Measurements from ENCODE around the gene ANO1. TPM values are rescaled to one million over a fixed set of nuclear protein-coding genes. Genes with fewer than 3 reads are reported as not detected.

The ANO1 gene
- polyA plus RNA-seq, 1 of the 3 experiments (the other 2 are of a cell fraction): not detected

- H2AFZ ChIP-seq (ENCODE audit: low read depth): no peak overlapping the region
- 72% methylated on average over 6 of the region's 8 CpGs for WGBS (ENCODE audit: low lambda C conversion rate)
- TF ChIP-seq SMC3 (IDR thresholded peaks at IDR 0.05; ENCODE audit: low read depth, low read length) (no peak), ZBTB33 (IDR thresholded peaks at IDR 0.05; ENCODE audit: borderline replicate concordance, low read depth) (no peak), EZH2phosphoT487 (IDR thresholded peaks at IDR 0.05; ENCODE audit: borderline replicate concordance, low read depth) (no peak), YY1 (IDR thresholded peaks at IDR 0.05; ENCODE audit: low read depth) (no peak), GATA2 (CRISPR knock-in tag; IDR thresholded peaks at IDR 0.05) (no peak), IRF3 (IDR thresholded peaks at IDR 0.05; ENCODE audit: low read depth, low read length) (no peak), TAF1 (IDR thresholded peaks at IDR 0.05; ENCODE audit: borderline replicate concordance, low read depth, low read length) (no peak), MXI1 (IDR thresholded peaks at IDR 0.05; ENCODE audit: low read depth, low read length) (no peak)
- ChIA-PET CTCF (interaction anchor here (1.0 to 1.1 kb wide), 2 partner anchors 26 to 121 kb away, joined by 3 to 4 read pairs; no protein-coding TSS in a partner anchor), POLR2A (no interaction called here)
- H3K4me1 ChIP-seq (ENCODE audit: control insufficient read depth in 1 of 2, insufficient read depth in 2 of 2, low read depth in 1 of 2, low read length in 1 of 2): no peaks in the 10 kb centered on the region; a peak in 1 of 4 replicates
- H3K9me3 ChIP-seq: no peaks in the 10 kb centered on the region
- no peaks in the 10 kb centered on the region for H3K79me2 ChIP-seq (ENCODE audit: insufficient read depth)
- H3K4me2 ChIP-seq: no peak overlapping the region
- no peak overlapping the region for H3K4me3 ChIP-seq (ENCODE audit: low read depth in 2 of 2, low read length in 1 of 2)
- DNase-seq: no peak
- H3K27me3 ChIP-seq (ENCODE audit: insufficient read depth): peaks cover 8% of the 10 kb centered on the region; the same call in 1 of the 2 replicates
- no peak overlapping the region for H3K27ac ChIP-seq (ENCODE audit: low read depth in 2 of 2, low read length in 1 of 2)
- no peaks in the 10 kb centered on the region for H4K20me1 ChIP-seq (ENCODE audit: insufficient read depth)
- no peak overlapping the region for H3K9ac ChIP-seq
- no peaks in the 10 kb centered on the region for H3K9me2 ChIP-seq
- no peaks in the 10 kb centered on the region for H3F3A ChIP-seq (replicated peaks; ENCODE audit: insufficient read depth)
- H3K36me3 ChIP-seq (replicated peaks in 1 of 2; ENCODE audit: control insufficient read depth in 1 of 2, insufficient read depth in 2 of 2, low read length in 1 of 2): no peaks in the 10 kb centered on the region
Observed at GRCh38 chr11:70074746-70075145, 3.4 kb upstream of the ANO1 start.

GRCh38 chr11:70075836-70076235 lies 2.3 kb upstream of the ANO1 start:
- H3K4me1 ChIP-seq (ENCODE audit: control insufficient read depth in 1 of 2, insufficient read depth in 2 of 2, low read depth in 1 of 2, low read length in 1 of 2): no peaks in the 10 kb centered on the region; a peak in 1 of 4 replicates
- H4K20me1 ChIP-seq (ENCODE audit: insufficient read depth): no peaks in the 10 kb centered on the region
- no peaks in the 10 kb centered on the region for H3K9me3 ChIP-seq
- TF ChIP-seq NFIC (IDR thresholded peaks at IDR 0.05; ENCODE audit: borderline replicate concordance) (no peak), ZBTB33 (IDR thresholded peaks at IDR 0.05; ENCODE audit: borderline replicate concordance, low read depth) (no peak), FOSL2 (IDR thresholded peaks at IDR 0.05; ENCODE audit: borderline replicate concordance, low read depth) (no peak), EP300 (IDR thresholded peaks at IDR 0.05; ENCODE audit: borderline replicate concordance in 1 of 2, low read depth in 1 of 2, low read length in 1 of 2) (no peak), GATA2 (CRISPR knock-in tag; IDR thresholded peaks at IDR 0.05) (no peak), SMC3 (IDR thresholded peaks at IDR 0.05; ENCODE audit: low read depth, low read length) (no peak), NRF1 (IDR thresholded peaks at IDR 0.05; ENCODE audit: low read depth, low read length) (no peak), JUND (IDR thresholded peaks at IDR 0.05) (no peak), YY1 (IDR thresholded peaks at IDR 0.05; ENCODE audit: low read depth) (no peak), RXRA (IDR thresholded peaks at IDR 0.05; ENCODE audit: borderline replicate concordance, low read depth) (no peak), IRF3 (IDR thresholded peaks at IDR 0.05; ENCODE audit: low read depth, low read length) (no peak), PBX3 (IDR thresholded peaks at IDR 0.05) (no peak), MXI1 (IDR thresholded peaks at IDR 0.05; ENCODE audit: low read depth, low read length) (no peak), POLR2AphosphoS5 (IDR thresholded peaks at IDR 0.05; ENCODE audit: low read depth, low read length) (no peak), USF2 (IDR thresholded peaks at IDR 0.05; ENCODE audit: borderline replicate concordance, low read depth, low read length) (no peak), RAD21 (IDR thresholded peaks at IDR 0.05; ENCODE audit: low read length) (no peak)
- H3K9ac ChIP-seq: no peak overlapping the region
- DNase-seq: no peak
- no peaks in the 10 kb centered on the region for H3F3A ChIP-seq (replicated peaks; ENCODE audit: insufficient read depth)
- no peaks in the 10 kb centered on the region for H3K79me2 ChIP-seq (ENCODE audit: insufficient read depth)
- no peak overlapping the region for H2AFZ ChIP-seq (ENCODE audit: low read depth)
- H3K4me3 ChIP-seq (ENCODE audit: low read depth in 2 of 2, low read length in 1 of 2): no peak overlapping the region
- H3K27me3 ChIP-seq (ENCODE audit: insufficient read depth): peaks cover 8% of the 10 kb centered on the region; the same call in 1 of the 2 replicates
- H3K4me2 ChIP-seq: no peak overlapping the region
- POLR2A ChIA-PET: no interaction called here
- H3K9me2 ChIP-seq: no peaks in the 10 kb centered on the region
- CTCF ChIA-PET: interaction anchor here (1.1 kb wide), 1 partner anchor 120 kb away, joined by 4 read pairs; no protein-coding TSS in a partner anchor
- H3K36me3 ChIP-seq (replicated peaks in 1 of 2; ENCODE audit: control insufficient read depth in 1 of 2, insufficient read depth in 2 of 2, low read length in 1 of 2): no peaks in the 10 kb centered on the region
- 41% methylated on average over 8 of the region's 8 CpGs for WGBS (ENCODE audit: low lambda C conversion rate)
- H3K27ac ChIP-seq (ENCODE audit: low read depth in 2 of 2, low read length in 1 of 2): no peak overlapping the region
